ENCODE results near the gene JARID2. TPM values are rescaled to one million over a fixed set of nuclear protein-coding genes. Genes with fewer than 3 reads are reported as not detected.

JARID2 gene
- polyA plus RNA-seq, 1 donor (not counting 4 experiments of a cell fraction or from before 2014, with no cell fraction given): 11.0 TPM

GRCh38 chr6:15268137-15268908 is 22.5 kb downstream of the JARID2 start:
- Histone ChIP-seq H2AFZ (ENCODE audit: control insufficient read depth, low read length) (no peak overlapping the region), H3K79me2 (ENCODE audit: control insufficient read depth, insufficient read depth, low read length) (peaks cover 96% of the 10 kb centered on the region), H3K27me3 (ENCODE audit: control insufficient read depth, extremely low read depth, insufficient read depth, low read length) (no peaks in the 10 kb centered on the region), H3K9me3 (ENCODE audit: control insufficient read depth, low read depth, low read length) (no peaks in the 10 kb centered on the region), H3K4me3 (ENCODE audit: control insufficient read depth in 2 of 3, extremely low read depth in 1 of 3, insufficient read depth in 2 of 3, low read depth in 1 of 3, low read length in 3 of 3) (no peak overlapping the region), H4K20me1 (ENCODE audit: control insufficient read depth, extremely low read depth, insufficient read depth, low read length) (peaks cover 23% of the 10 kb centered on the region), H3K36me3 (ENCODE audit: control insufficient read depth in 2 of 2, extremely low read depth in 1 of 2, insufficient read depth in 2 of 2, low read length in 2 of 2) (peaks cover 0 to 2% of the 10 kb centered on the region in 2 experiments), H3K4me2 (ENCODE audit: control insufficient read depth, extremely low read depth, insufficient read depth, low read depth, low read length) (no peak overlapping the region), H3K27ac (ENCODE audit: control insufficient read depth, insufficient read depth, low read length) (no peak overlapping the region), H3K9me1 (ENCODE audit: control insufficient read depth, extremely low read depth, insufficient read depth, low read length) (no peaks in the 10 kb centered on the region), H3K9ac (ENCODE audit: control insufficient read depth, extremely low read depth, insufficient read depth, low read length) (no peak overlapping the region), H3K4me1 (ENCODE audit: control insufficient read depth, extremely low read depth, insufficient read depth, low read length) (no peaks in the 10 kb centered on the region)
- dilution Hi-C loops (cut with MboI; ENCODE audit: extremely low pct_ligation_motif_present, low sequenced_read_pairs): no loop called here
- FAIRE-seq: no peak
- TF ChIP-seq CTCF (optimal IDR thresholded peaks at IDR 0.05 in 1 of 3, IDR thresholded peaks at IDR 0.05 in 1 of 3, conservative IDR thresholded peaks at IDR 0.05 in 1 of 3; ENCODE audit: extremely low read depth in 1 of 3, insufficient read depth in 2 of 3, low read length in 3 of 3) (no peak), EZH2 (IDR thresholded peaks at IDR 0.05; ENCODE audit: low read length) (no peak)
- DNase-seq (ENCODE audit: low read depth, low spot score): no peak

- no peak overlapping the region for H3K4me2 ChIP-seq (ENCODE audit: control insufficient read depth, extremely low read depth, insufficient read depth, low read depth, low read length)
- H3K9me1 ChIP-seq (ENCODE audit: control insufficient read depth, extremely low read depth, insufficient read depth, low read length): no peaks in the 10 kb centered on the region
- H2AFZ ChIP-seq (ENCODE audit: control insufficient read depth, low read length): no peak overlapping the region
- no peak overlapping the region for H3K27ac ChIP-seq (ENCODE audit: control insufficient read depth, insufficient read depth, low read length)
- H3K9me3 ChIP-seq (ENCODE audit: control insufficient read depth, low read depth, low read length): no peaks in the 10 kb centered on the region
- peaks cover 0 to 2% of the 10 kb centered on the region in 2 experiments for H3K36me3 ChIP-seq (ENCODE audit: control insufficient read depth in 2 of 2, extremely low read depth in 1 of 2, insufficient read depth in 2 of 2, low read length in 2 of 2)
- peaks cover 23% of the 10 kb centered on the region for H4K20me1 ChIP-seq (ENCODE audit: control insufficient read depth, extremely low read depth, insufficient read depth, low read length)
- no peak overlapping the region for H3K4me3 ChIP-seq (ENCODE audit: control insufficient read depth in 2 of 3, extremely low read depth in 1 of 3, insufficient read depth in 2 of 3, low read depth in 1 of 3, low read length in 3 of 3)
- H3K79me2 ChIP-seq (ENCODE audit: control insufficient read depth, insufficient read depth, low read length): peaks cover 96% of the 10 kb centered on the region
- DNase-seq (ENCODE audit: low read depth, low spot score): no peak
- no peak for FAIRE-seq
- dilution Hi-C loops (cut with MboI; ENCODE audit: extremely low pct_ligation_motif_present, low sequenced_read_pairs): no loop called here
- TF ChIP-seq EZH2 (IDR thresholded peaks at IDR 0.05; ENCODE audit: low read length): no peak
- no peak for TF ChIP-seq CTCF (optimal IDR thresholded peaks at IDR 0.05 in 1 of 3, IDR thresholded peaks at IDR 0.05 in 1 of 3, conservative IDR thresholded peaks at IDR 0.05 in 1 of 3; ENCODE audit: extremely low read depth in 1 of 3, insufficient read depth in 2 of 3, low read length in 3 of 3)
- H3K9ac ChIP-seq (ENCODE audit: control insufficient read depth, extremely low read depth, insufficient read depth, low read length): no peak overlapping the region
- H3K4me1 ChIP-seq (ENCODE audit: control insufficient read depth, extremely low read depth, insufficient read depth, low read length): no peaks in the 10 kb centered on the region
- no peaks in the 10 kb centered on the region for H3K27me3 ChIP-seq (ENCODE audit: control insufficient read depth, extremely low read depth, insufficient read depth, low read length)
These were observed 23.1 kb downstream of the JARID2 start for GRCh38 chr6:15269011-15269410.

Data from keratinocyte (primary cell).